Skeletal muscle tissue (tissue), 4 donors: ENCODE results near the gene LCA5L. TPM values are rescaled to one million over a fixed set of nuclear protein-coding genes. Genes with fewer than 3 reads are reported as not detected.

Experiments used
- H3K27ac ChIP-seq: one replicate; pipeline ENCODE4 v1.7.0; 2013; ENCODE audit warnings: mild to moderate bottlenecking, low read depth, low read length, inconsistent platforms
- H3K27me3 ChIP-seq, 3 donors: one replicate each; pipeline ENCODE4 v1.7.0; 2013; ENCODE audit warnings: low read length in 3 of 3; ENCODE audit not compliant: control insufficient read depth in 3 of 3, insufficient read depth in 3 of 3
- H3K36me3 ChIP-seq, 3 donors: one replicate each; pipeline ENCODE4 v1.7.0; 2013; ENCODE audit warnings: low read length in 3 of 3; ENCODE audit not compliant: control insufficient read depth in 3 of 3, insufficient read depth in 3 of 3
- H3K4me1 ChIP-seq, 3 donors: one replicate each; pipeline ENCODE4 v1.7.0; 2013; ENCODE audit warnings: low read length in 3 of 3, mild to moderate bottlenecking in 3 of 3; ENCODE audit not compliant: control insufficient read depth in 3 of 3, insufficient read depth in 3 of 3
- H3K4me3 ChIP-seq, 3 donors: one replicate each; pipeline ENCODE4 v1.7.0; 2013; ENCODE audit warnings: low read length in 3 of 3
- H3K9ac ChIP-seq, 3 donors: one replicate each; pipeline ENCODE4 v1.7.0; 2013; ENCODE audit warnings: low read length in 3 of 3, mild to moderate bottlenecking in 3 of 3, moderate library complexity in 2 of 3, low read depth in 1 of 3
- H3K9me3 ChIP-seq, 3 donors: one replicate each; pipeline ENCODE4 v1.7.0; 2013; ENCODE audit warnings: low read length in 3 of 3; ENCODE audit not compliant: control insufficient read depth in 3 of 3
- total RNA-seq: library from RNA; depleted of rRNA; stranded (reverse); fragments of >200 nt; gene quantifications from one replicate; pipeline ENCODE4 v1.2.3, GENCODE V29; 2014
- donor health status: Osteomylitis.

LCA5L gene
- total RNA-seq, 1 donor from 2014 or later = 0.52 TPM

DNA sequence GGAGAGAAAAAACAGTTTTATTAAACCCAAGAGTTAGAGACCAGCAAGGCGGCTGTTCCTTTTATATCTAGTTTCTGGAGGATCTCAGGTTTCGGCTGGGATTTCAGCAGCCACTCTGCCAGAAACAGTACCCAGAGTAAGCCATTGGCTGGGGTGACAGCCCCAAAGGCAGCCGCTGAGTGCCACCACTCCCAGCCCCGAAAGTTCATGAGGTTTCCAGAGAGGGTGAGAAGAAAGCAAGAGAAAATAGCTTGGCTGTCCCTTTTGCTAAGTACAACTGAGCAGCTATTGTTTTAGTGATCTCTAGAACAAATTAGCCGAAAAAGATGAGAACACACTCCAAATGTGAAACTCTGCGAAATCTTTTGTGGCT, 7.4 kb upstream of the LCA5L start:
- Histone ChIP-seq H3K4me1 (peaks cover 25 to 31% (median 30%) of the 10 kb centered on the region in 3 donors), H3K27ac (peak overlapping the region; percentile 94), H3K9ac (peak overlapping the region; percentile 80 to 84 (median 81)), H3K4me3 (peak overlapping the region; percentile 69 to 82 (median 79)), H3K9me3 (no peaks in the 10 kb centered on the region), H3K36me3 (no peaks in the 10 kb centered on the region), H3K27me3 (no peaks in the 10 kb centered on the region)

DNA sequence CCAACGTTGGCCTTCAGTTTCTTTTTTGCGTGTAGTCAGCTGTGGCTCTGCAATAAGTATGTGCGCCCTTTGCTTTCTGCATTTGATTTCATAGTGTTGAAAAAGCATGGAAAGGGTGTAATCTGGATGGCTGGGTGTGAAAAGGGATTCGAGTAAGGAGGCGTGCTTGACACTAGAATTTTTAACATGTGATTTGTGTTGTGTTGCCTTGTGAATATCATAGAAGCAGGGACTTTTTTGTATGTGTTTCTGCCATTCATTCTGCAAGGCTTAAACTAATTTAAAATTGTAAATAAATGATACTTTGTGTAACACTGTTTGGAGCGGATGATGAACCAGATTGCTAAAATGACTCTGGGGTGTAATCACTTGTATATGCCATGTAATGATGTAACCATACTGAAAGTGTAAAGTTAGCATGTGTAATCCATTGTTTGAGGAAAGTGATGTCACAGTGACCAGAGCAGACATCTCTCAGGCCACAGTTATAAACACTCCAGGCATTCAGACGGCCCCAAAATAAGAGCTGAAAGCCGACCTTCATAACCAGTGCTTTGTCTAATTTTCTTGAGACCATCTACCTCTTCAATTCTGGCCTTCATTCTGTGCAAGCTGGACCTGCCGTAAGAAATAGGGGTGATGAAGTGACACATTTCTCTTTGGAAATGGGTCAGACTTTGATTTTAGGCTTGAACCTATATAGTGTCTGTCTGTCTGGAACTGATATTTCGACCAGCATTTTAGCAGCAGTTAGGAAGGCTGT, 6.8 kb upstream of the LCA5L start:
- Histone ChIP-seq H3K4me3 (peak overlapping the region; percentile 69 to 82 (median 79)), H3K4me1 (peaks cover 25 to 30% (median 25%) of the 10 kb centered on the region in 3 donors), H3K9me3 (no peaks in the 10 kb centered on the region), H3K9ac (peak overlapping the region; percentile 80 to 84 (median 81)), H3K27me3 (no peaks in the 10 kb centered on the region), H3K36me3 (no peaks in the 10 kb centered on the region), H3K27ac (peak overlapping the region; percentile 94)

DNA sequence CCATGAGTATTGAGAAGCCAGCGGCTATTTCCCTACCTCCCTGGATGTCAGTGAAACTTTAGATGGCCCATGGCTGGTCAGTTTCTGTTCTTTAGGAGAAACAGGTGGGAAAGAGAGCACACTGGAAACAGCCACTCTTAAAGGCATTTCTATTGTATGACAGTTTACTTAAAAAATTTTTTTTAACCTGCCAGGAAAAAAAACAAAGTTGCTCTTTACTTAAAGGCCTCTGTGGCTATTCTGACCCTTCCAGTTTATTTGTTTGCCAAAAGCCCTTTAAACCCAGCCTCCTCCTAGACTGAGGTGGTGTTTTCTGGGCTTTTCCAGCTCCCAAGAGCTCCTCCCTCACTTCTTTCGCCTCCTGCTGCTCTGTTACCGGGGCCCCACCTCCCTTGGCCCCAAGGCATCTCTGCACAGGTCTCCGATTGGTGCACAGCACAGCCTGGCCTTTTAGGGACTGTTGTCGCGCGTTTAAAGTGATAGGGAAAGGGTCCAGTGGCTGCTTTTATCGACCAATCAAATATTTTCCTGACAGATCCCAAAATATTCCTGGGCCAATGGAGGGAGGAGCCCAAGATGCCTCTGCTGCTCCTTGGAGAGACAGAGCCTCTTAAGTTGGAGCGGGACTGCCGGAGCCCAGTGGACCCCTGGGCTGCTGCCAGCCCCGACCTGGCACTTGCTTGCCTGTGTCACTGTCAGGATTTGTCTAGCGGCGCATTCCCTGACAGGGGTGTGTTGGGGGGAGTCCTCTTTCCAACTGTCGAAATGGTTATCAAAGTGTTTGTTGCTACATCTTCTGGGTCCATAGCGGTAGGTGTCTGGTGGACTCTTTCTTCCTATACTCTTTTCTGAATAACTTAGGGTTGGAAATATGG, 6.0 kb upstream of the LCA5L start, which contains the start of gene SH3BGR:
Gene SH3BGR, plus strand, starts transcription at position 639 of the 875 bp plus-strand sequence. Its CDS starts 127 bp downstream, at position 766.
- Histone ChIP-seq H3K27me3 (no peaks in the 10 kb centered on the region), H3K9ac (peak within 1 kb of the TSS; percentile 80 to 84 (median 81)), H3K4me1 (peaks cover 25 to 29% (median 25%) of the 10 kb centered on the region in 3 donors), H3K4me3 (peak within 1 kb of the TSS; percentile 69 to 82 (median 79)), H3K27ac (peak within 1 kb of the TSS; percentile 94), H3K9me3 (no peaks in the 10 kb centered on the region), H3K36me3 (no peaks in the 10 kb centered on the region)

DNA sequence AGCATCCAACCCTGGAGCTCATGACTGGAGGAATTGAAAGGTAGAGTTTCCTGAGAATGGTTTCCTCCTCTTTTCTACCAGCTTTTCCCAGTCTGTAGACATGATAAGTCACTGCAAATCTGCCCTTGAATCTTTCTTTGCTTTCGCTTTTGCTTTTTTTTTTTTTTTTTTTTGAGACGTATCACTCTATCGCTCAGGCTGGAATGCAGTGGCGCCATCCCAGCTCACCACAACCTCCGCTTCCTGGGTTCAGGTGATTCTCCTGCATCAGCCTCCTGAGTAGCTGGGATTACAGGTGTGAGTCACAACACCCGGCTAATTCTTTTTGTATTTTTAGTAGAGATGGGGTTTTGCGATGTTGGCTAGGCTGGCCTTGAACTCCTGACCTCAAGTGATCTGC, 1.7 kb upstream of the LCA5L start:
- H3K4me3 ChIP-seq = no peak overlapping the region
- peaks cover 13 to 22% (median 18%) of the 10 kb centered on the region in 3 donors for H3K4me1 ChIP-seq
- H3K9ac ChIP-seq = no peak overlapping the region
- H3K9me3 ChIP-seq = no peaks in the 10 kb centered on the region
- no peak overlapping the region for H3K27ac ChIP-seq
- H3K27me3 ChIP-seq = no peaks in the 10 kb centered on the region
- no peaks in the 10 kb centered on the region for H3K36me3 ChIP-seq

DNA sequence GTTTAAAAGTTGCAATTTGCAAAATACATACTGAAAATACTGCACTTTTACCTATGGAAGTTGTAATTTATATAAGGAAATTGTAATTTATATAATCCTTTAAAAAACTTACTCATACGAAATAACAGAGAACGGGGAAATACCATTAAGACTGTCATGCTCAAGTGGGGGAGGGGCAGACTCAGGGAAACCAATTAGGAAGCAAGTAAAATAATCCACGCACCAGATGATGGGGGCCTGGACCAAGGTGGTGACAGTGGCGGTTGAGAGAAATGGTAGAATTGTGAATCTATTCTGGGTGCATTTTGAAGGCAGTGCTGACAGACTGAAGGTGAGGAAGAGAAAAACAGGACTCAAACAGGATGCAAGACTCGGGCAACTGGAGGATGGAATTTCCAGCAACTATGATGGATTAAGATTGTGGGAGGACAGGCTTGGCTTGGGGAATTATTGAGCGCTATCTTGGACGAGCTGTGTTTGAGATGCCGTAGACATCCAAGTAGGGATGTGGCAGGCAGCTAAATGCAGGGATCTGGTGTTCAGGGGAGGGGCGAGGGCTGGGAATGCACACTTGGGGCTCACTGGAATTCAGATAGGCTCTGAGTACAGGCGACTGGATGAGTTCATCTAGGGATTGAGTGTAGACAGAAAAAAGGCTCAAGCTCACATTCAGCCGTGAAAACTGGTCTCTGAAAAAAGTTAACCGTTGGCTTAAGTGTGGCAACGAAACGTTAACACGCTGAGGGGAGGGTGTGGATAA, 977 bp downstream of the LCA5L start:
- peak overlapping the region; percentile 82 to 95 (median 94) for H3K9ac ChIP-seq
- H3K36me3 ChIP-seq = no peaks in the 10 kb centered on the region
- H3K4me3 ChIP-seq = peak overlapping the region; percentile 82 to 93 (median 91)
- H3K27me3 ChIP-seq = no peaks in the 10 kb centered on the region
- no peaks in the 10 kb centered on the region for H3K9me3 ChIP-seq
- H3K4me1 ChIP-seq = peaks cover 13 to 14% (median 13%) of the 10 kb centered on the region in 3 donors
- peak overlapping the region; percentile 94 for H3K27ac ChIP-seq

DNA sequence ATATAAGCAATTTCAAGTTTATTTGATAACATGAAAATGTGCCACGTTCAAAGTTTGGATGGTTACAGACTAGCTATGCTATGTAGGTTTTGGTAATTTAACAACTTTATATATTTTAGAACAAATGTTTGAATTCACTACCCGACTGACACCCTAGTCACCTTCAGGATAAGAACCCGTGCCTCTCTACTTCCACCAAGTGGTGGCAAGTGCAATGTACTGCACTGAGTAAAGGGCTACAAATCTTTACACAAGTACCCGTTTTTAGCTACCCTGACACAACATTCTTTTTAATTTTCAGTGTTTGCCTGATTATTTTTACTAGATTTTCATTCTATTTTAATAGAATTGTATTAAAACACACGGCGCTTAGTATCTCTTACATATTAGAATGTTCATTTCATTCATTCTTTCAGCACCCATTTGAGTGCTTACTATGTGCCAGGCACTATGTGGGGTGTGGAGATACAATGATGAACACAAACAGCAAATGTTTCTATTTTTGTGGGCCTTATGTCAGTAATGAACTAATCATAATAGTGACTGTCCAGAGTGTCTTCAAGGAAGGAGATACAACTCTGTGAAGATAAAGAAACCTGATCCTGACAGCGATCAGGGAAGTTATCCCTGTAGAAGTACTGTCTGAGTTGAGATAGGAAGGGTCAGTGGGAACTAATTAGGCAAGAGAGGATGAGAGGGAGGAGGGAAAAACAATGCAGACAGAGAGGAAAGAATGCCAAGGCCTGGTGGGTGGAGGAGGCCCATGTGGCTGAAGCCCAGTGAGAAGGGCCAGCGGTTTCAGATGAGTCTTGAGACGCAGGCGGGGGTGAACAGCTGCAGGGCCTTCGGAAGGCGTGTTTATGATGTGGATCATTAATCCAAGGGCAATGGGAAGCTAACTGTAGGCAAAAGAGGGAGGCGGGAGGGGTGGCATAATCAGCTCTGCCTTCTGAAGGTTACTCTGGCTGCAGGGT, 3.8 kb downstream of the LCA5L start:
- Histone ChIP-seq H3K27ac (no peak overlapping the region), H3K4me3 (no peak overlapping the region), H3K9ac (no peak overlapping the region), H3K36me3 (no peaks in the 10 kb centered on the region), H3K27me3 (no peaks in the 10 kb centered on the region), H3K9me3 (no peaks in the 10 kb centered on the region), H3K4me1 (peaks cover 13 to 14% (median 13%) of the 10 kb centered on the region in 3 donors)

DNA sequence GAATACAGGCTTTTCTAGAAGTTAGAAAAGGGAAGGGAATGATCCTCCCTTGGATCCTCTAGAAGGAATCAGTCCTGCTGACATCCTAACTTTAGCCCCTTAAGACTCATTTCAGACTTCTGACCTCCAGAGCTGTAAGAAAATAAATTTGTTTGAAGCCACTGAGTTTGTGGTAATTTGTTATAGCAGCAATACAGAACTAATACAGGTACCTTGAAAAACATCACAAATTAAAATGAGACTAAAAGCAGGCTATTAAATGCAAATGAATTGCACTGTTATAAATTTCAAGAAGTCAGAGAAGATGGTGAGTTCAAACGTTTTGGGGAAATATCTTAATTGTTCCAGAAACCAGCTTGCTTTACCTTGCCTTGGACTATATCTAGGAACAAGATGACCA, 6.3 kb downstream of the LCA5L start:
- Histone ChIP-seq H3K27ac (no peak overlapping the region), H3K36me3 (no peaks in the 10 kb centered on the region), H3K9me3 (no peaks in the 10 kb centered on the region), H3K9ac (no peak overlapping the region), H3K27me3 (no peaks in the 10 kb centered on the region), H3K4me1 (peaks cover 0 to under 1% (median 0%) of the 10 kb centered on the region in 3 donors), H3K4me3 (no peak overlapping the region)

DNA sequence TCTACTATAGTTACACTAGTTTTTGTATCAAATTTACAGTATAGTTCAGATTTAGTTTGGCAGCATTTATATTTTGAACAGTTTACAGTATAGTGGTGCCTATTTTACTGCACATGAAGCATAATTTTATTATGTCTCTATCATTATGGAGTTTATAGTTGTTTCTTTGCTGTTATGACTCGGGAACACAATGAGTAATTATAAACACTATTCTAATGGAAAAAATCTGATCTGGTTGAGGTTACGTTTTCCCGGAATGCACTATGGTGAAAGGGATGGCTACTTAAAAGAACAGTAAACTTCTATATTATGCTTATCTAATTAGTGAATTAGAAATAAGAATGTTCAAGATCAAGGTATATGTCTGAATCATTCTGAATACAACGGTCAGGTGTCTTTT, 10.6 kb downstream of the LCA5L start:
- Histone ChIP-seq H3K27me3 (no peaks in the 10 kb centered on the region), H3K4me3 (no peak overlapping the region)

DNA sequence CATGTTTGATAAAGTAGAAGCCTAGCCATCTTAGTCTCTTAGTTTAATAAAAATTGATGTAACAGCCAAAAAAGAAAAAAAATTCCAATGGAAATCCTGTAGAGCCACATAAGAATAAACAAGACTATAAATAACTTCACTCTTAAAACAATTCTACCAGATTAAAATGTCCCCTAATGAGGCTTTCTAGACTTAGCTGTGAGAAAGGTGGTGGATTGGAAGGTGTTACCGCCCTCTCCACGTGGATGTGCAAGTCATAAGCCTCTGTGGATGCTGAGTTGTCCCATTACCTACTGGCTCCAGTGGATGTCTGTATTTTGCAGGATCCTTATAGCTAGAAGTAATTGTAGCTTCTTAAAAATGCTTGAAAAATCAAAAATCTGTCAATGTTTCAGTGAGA, 14.6 kb downstream of the LCA5L start:
- Histone ChIP-seq H3K27ac (no peak overlapping the region), H3K9ac (no peak overlapping the region), H3K4me1 (no peaks in the 10 kb centered on the region), H3K27me3 (no peaks in the 10 kb centered on the region), H3K9me3 (no peaks in the 10 kb centered on the region), H3K4me3 (no peak overlapping the region), H3K36me3 (no peaks in the 10 kb centered on the region)

More for the DNA sequence above, 10.6 kb downstream of the LCA5L start:
- Histone ChIP-seq H3K9ac (no peak overlapping the region), H3K27ac (no peak overlapping the region), H3K36me3 (no peaks in the 10 kb centered on the region), H3K9me3 (no peaks in the 10 kb centered on the region), H3K4me1 (no peaks in the 10 kb centered on the region)
